COLO668 (cell line): Measurements from ENCODE around the gene CLDND1.
"Not testable (repeated sequence)": the region's sequence is repeated elsewhere in the genome, so short reads cannot be mapped to it uniquely, and the experiment has no call there.

Experiments used
- DNase-seq: peaks from one replicate; lab custom pipeline; 2025; ENCODE audit not compliant: unreplicated experiment; lab: John Stamatoyannopoulos, UW

The CLDND1 gene

DNA sequence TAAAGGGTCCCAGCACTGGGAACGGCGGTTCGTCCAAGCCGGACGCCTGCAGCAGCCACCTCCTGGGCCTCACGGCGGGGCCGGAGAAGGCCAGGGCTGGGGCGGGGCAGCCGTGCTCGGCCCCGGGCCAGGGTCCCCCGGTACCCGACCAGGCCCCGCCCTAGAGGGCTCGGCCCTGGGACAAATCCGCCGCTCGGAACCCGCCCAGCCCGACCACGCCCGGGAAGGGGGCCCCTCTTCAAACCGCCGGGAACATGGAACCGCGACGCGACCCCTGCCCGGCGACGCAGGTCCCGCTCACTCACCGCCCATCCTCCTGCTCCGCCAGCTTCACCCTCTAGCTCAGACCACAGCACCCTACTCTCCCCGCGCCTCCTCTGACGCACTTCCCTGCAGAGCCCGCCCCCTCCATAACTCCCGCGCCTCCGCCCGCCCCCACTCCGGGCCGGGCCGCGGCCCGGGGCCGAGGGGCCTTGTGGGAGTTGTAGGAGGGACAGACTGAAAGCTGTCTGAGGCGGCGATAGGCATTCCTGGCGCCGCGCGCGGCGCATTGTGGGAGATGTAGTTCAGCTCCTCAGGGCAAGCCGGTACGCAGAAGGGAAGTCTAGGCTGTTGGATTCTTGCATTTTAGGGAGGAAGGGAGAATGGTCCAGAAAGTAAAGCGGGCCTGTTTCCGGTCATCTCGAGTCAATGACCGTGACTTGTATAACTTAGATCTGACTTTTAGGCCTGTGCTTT lies at the start of gene CLDND1:
CLDND1 (minus strand) TSS at position 359 of the 738 bp plus-strand sequence. CDS start 1,478 bp downstream, outside the sequence.
- peak; percentile 93 for DNase-seq

DNA sequence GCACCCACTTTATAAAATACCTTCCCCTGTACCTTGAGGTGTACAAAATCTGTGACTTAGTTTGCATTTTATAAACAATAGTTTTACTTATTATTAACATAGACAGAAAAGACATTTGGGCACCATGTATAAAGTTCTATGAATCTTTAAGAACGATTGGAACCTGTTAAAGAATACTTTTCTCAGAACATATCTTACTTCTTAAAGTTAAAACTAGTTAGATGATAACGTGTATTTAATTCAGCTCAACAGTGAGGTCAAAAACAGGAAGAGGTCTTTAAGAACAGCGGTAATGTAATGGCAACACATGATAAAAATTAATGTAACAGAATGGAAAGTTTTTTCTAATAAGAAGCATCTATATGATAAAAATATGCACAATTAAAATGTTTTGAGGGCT lies 45.7 kb upstream of the CLDND1 start:
- DNase-seq, result no peak

DNA sequence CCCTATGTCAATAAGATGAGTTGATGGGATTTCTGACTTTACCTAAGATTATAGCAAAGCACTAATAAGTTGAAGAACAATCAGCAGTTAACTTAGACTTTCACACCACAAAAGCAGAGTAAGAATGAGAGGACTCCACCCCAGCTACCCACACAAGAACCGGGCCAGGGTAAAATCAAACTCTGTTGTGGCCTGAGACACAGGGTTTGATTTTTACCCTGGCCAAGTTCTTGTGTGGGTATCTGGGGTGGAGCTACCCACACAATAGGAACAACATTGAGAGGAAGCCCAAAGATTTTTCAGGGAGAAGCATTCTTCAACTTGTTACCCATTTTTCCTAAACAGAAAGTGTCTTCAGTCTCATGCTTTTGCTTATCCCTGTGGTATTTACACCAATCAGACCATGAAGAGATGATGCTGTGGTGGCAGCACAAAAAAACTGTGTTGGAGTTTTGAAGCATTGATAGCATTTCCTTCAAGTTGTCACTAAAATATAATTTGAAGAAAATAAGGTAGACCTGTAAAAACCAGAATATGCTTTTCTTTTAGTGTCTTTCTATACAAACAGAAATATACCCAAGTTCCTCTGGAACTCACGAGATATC lies 45.1 kb upstream of the CLDND1 start:
- DNase-seq, result no peak

DNA sequence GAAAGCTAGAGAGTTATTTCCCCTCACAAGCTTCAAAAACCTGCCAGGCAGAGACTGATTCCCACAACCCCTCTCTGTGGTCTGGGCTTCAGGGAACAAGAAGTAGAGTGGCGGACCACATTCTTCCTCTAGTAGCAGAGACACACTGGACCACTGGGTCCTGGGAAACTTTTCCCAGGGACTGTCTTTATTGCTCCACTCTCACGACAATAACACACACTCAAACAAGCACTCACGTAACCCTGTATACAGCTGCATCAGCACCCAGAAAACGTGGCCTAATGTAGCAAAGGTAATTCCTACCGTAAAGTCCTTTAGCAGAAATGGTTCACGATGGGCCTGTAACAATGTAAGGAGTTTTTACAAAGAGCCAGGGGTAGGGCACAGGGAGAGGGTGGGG lies 43.1 kb upstream of the CLDND1 start:
- no peak for DNase-seq

DNA sequence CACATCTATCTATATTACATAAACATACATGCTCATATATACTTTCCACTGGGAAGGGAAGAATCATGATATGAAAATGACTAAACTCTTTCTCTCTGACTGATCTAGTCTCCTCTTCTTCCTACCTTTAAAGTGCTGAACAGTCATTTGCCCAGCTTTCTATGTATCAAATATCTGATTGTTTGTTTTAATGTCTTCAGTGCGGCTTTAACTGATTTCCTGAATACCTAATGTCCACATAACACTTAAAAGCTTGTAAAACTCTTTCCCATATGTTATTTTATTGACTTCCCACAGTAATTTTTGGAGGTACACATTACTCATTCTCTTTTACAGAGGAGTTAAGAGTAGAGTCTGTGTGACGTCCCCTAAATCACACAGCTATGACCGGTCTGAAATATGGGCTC lies 42.5 kb upstream of the CLDND1 start:
- DNase-seq, result no peak

DNA sequence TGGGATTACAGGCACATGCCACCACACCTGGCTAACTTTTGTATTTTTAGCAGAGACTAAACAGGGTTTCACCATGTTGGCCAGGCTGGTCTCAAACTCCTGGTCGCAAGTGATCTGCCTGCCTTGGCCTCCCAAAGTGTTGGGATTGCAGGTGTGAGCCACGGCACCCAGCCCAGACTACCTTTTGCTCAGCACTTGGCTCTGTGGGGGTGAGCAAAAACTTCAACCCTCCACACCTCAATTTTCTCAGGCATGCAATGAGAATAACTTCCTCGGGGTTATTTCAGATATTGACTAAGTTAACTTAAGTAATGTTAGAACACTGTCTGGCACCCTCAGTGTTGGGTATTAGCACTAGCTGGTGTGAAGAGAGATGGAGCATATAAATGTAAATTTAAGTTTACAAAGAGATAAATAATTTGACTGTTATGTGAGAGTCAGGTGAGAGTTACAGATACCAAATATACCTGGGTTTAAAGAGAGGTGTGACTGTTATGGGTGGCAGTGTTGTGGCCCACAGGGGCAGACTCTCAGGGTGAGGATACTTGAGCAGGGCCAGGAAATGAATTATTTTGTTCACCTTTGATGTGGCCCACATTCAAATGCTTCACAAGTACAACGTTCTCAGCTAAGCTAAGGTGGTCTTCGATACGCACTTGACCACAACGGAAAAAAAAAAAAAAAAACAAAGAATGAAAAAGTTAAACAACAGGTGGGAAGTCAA lies 41.7 kb upstream of the CLDND1 start:
- DNase-seq, result no peak

DNA sequence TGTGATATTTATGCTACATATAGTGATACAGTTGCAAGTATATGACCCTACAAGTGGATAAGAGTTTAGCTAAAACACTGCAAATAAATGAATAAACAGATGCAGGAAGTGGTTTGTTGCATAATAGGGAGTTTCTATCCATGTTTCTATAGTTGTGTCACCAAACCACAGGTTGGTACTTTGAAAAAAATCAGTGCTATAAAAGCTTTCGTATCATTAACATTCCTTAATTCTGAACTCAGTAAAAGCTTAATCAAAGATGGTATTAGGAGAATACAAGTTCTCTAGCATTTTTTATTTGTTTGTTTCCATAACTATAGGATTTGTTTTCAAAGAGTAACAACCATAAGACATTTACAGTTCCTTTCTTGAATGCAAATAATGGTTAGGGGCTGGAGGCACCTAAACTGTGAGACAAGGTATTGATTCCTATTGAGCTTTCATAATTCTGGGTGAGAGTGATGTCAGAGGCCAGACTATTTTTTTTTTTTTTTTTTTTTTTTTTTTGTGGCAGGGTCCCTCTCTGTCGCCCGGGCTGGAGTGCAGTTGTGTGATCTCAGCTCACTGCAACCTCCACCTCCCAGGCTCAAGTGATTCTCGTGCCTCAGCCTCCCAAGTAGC lies 41.1 kb upstream of the CLDND1 start:
- DNase-seq, result no peak

DNA sequence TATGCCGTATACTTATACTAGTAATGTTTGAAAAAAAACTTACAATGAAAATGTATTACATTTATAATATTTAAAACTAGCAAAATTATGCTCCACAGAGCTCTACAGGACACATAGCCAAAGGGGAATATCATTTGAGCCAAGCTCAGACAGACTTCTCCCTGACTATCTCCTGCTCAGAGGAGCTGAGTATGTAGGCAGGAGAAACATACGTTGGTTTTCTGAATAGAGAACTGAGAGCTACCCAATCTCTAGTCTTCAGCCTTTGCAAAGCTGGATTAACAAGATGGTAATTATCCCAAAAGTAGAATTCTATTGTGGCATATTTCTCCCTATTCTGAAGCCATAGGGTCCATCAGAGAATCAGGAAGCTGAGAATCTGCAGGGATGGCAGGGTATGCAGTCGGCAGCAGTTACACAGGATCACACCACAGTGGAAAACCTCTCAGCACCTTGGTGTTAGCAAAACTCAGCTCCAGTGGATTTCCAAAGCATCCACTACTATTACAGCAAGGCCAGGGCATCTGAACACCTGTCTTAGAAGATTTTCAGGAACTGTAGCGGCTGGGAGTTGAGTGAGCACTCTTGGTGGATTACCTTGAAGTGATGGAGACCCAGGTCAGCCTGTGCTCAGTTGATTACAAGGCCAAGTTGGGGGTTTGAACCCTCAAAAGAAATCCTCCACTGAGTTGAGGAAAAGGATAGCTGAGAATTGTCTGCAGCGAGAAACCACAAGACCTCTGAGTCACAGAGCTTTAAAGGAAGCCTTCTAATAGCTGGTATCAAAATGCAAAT lies 39.2 kb upstream of the CLDND1 start:
- DNase-seq, result no peak

DNA sequence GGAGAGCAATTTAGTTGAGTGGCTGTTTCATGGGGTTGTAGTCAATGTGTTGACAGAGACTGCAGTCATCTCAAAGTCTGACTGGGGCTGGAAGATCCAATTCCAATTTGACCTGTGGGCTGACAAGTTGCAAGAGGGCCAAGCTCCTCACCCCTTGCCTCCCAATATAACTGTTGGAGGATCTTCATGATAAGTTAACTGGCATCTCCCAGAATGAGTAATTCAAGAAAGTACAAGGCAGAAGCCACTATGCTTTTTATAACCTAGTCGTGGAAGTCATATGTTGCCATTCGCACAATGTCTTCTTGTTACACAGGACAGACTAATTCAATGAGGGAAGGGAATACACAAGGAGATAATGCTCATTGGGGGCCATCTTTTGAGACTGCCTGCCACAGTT lies 38.2 kb upstream of the CLDND1 start:
- no peak for DNase-seq

DNA sequence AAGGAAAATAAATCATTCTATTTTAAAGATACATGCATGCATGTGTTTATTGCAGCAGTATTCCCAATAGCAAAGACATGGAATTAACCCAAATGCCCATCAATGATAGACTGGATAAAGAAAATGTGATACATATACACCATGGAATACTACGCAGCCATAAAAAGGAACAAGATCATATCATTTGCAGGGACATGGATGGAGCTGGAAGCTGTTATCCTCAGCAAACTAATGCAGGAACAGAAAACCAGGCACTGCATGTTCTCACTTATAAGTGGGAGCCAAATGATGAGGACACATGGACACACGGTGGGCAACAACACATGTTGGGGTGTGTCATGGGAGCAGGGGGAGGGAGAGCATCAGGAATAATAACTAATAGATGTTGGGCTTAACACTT lies 37.1 kb upstream of the CLDND1 start:
- DNase-seq, result not testable (repeated sequence)

DNA sequence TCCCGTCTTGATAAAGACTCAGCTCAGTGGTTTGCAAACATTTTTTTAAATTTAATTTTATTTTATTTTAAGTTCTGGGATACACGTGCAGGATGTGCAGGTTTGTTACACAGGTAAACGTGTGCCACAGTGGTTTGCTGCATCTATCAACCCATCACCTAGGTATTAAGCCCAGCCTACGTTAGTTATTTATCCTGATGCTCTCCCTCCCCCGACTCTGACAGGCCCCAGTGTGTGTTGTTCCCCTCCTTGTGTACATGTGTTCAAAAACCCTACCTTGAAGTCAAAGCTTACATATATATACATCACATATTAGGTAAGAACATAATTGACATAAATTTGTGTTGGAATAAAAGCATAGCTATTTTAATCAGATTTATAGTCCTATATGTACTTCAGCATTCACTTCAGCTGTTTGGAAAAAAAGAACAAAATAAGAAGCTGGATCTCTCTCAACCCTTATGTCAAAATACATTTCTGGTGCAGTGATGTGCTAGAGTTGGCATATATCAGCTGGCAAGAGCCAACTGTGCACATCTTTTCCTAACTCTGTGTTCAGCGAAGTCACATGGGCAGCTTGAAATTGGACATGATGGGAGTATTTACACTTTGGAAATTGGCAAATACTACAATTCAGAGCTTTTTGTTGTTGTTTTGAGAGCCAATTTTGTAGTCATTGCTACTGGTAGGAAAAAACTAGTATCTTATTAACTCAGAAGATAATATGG lies 35.6 kb upstream of the CLDND1 start:
- no peak for DNase-seq

DNA sequence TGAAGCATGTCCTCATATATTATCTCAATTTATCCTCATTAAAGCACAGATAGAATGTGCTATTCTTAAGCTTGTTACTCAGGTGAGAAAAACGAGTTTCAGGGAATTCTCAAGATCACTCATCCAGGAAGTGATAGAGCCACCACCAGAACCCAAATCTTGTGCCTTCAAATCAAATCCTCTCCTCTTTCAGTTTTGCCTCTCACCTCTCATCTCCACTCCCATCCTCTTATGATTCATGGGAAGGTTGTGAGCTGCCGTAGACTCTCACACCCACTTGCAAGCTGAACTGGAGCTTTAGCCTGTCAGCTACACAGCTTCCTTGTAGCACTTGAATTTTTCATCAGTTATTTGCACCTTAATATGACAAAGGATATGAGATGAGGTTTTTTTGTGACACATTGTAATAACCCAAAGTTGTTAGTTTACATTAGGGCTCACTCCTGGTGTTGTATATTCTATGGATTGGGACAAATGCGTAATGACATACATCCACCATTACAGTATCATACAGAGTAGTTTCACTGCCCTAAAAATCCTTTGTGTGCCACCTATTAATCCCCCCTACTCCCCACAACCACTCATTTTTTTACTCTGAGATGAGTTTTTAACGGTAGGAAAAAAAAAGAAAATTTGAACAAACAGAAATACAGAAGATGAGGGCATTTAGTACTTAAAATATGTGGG lies 34.8 kb upstream of the CLDND1 start:
- no peak for DNase-seq

DNA sequence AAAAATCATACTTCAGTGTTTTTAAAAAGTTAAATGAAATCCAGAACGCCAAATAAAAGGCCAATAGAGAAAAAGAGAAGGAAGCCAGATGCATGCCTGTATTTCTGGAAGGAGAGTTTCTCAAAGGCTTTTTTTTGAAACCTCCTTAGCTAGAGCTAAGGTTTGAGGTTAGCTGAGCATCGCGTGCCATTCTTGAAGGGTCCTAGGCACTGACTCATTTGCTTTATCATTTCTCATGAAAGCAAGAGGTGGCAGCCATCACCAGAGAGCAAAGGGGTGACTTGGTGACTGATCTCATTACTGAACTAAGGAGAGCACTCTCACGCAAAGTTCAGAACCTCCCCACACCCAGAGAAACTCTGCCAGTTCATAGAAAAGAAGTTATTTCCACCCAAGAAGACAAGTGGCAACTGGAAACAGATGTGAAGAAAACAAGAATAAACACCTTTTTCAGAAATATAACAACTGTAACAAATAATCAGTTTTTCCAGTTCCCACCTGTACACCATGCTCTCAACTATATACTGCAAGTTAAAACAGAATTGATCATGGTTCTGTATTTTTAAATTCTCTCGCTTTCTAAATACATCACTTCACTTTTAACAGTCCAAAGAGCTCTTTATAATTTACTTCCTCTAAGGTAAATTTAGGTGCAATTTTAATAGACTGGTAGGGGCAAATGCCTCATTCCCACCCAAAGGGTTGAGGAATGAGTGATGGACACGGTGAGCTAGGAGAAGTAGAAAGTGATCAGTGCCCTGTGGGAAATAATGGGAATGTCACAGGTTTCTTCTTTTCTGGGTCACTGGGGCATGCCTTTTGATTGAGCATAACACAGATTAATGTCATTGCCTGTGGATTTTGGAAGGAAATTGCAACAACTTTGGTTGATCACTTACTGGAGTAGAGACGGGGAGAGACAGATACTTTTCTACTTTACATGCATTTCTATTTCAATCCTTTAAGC lies 33.7 kb upstream of the CLDND1 start:
- DNase-seq, result no peak

DNA sequence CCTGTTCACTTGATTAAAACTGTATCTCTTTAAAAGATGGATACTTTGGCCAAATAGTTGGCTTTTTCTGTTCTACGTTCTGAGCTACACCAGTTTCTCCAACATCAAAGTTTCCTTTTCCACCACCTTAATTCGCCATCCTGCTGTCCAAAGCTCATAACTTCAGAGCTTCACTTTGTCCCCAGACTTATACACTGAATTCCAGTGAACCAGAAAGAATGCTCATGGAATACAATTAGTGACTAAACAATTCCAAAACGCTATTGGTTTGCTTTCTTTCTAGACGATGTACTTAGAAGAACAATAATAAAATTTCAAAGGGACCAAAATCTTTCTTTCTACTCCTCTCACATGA lies 32.3 kb upstream of the CLDND1 start:
- DNase-seq, result no peak

DNA sequence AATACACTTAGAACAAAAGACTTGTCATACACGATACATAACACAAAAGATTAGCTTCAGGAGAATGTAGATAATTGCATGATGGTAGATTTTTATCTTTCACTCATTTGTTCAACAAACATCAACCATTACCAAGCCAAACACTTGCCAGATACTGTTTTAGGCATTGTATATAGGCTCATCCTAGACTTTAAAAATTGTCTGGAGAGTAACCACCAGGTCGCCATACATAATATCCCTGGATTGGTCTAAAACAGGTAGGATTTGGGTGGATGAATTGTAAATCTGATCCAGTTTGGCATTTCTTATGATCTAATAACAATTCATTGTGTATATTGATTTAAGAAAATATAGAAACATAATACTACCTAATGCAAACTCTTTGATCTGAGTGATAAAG lies 31.9 kb upstream of the CLDND1 start:
- DNase-seq, result no peak

DNA sequence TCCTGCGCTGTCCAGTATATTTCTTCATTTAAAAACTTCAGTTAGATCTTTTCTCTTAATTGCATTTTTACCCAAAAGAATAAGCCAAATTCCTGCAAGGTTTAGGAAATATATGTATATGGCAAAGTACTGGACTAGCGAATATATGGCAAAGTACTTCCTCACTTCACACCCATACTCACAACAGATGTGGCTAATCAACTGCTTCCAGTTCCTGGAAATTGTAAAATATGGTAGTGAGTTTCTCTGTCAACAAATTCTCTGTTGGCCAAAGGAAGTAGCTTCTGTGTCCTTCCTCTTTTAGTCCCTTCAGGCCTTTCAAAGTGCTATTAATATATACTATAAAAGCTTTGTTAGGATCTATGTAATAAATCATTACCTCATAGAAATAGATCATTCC lies 31.1 kb upstream of the CLDND1 start:
- no peak for DNase-seq

DNA sequence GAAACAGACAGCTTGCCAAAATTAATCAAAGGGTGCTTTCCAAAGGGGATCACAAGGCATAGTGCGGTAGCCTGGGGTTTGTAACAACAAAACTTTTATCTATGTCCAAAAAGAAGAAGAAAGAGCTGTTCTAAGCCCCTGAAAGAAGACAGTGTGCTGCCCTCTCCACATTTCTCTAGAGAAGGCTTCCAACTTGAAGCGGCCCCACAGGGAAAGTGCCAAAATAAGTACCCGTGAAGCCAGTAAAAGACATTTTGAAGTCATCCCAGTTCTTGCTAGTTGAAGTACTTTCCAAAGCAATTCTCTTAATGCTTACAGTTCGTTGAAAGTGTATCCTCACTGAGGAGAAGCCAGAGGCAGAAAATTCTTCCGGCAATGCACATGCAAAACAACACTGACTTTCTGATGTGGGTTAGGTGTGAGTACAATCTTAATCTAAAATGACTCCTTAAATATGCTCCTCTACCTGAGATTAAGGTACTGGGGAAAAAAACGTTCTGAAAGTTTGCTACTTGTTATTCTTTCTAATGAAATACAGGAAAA lies 30.4 kb upstream of the CLDND1 start:
- DNase-seq, result no peak

DNA sequence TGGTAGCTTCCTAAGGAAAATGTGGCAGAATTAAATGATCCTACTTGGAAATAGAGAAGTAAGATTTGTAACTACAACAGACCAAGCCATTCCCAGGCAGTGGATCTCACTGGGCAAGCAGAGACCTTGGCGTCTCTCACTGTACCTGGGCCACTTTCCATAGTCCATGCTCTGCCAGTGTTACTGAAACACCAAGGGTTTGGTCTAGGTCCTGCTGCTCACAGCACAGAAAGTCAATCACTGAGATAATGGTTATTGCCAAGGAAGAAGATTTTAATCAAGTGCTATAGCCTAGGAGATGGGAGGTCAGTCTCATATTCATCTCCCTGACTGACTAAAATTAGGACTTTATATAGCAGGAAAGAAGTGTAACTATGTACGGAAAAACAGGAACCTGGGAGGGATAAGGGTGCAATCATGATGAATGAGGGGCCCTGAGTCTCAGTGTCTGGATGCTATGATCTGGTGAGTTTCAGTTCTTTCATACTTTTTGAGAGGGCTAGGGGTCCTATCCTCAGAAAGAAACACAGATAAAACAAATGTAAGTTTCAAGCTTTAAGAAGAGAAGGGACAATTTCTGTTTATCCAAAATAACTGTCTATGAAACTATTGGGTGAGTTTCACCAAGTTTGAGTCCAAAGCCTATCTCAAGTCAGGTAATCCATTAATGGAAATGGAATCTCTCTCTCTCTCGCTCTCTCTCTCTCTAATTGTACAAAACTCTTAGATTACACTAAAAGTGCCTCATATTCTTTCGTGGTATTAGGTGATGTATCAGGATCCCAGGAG lies 29.7 kb upstream of the CLDND1 start:
- DNase-seq, result no peak
